HCT116 (cell line): ENCODE results near the gene RAB34.

Source experiments
- CTCF ChIP-seq, 3 experiments: fragments of 200-600 bp in 1 of 3; sonication (generic) in 1 of 3; IDR thresholded peaks in 2 of 3; conservative IDR thresholded peaks in 1 of 3; 2 replicates each; pipeline ENCODE4 v1.5.1; 2012 to 2017; ENCODE audit warnings: low read depth in 2 of 3, low read length in 2 of 3, antibody characterized with exemption in 1 of 3, borderline replicate concordance in 1 of 3, control low read depth in 1 of 3, mild to moderate bottlenecking in 1 of 3, mixed read lengths in 1 of 3, mixed run types in 1 of 3, moderate library complexity in 1 of 3; ENCODE audit not compliant: insufficient read depth in 1 of 3
- JUND ChIP-seq: IDR thresholded peaks from 2 replicates; pipeline ENCODE4 v1.6.1; 2012
- SP1 ChIP-seq: IDR thresholded peaks from 2 replicates; pipeline ENCODE4 v1.6.1; 2012; ENCODE audit warnings: low read depth
- TCF7L2 ChIP-seq: IDR thresholded peaks from 2 replicates; pipeline ENCODE4 v1.7.0; 2011; ENCODE audit warnings: borderline replicate concordance, inconsistent platforms; ENCODE audit not compliant: insufficient read depth, insufficient read length; ENCODE audit errors: extremely low read depth

- TF ChIP-seq CTCF (IDR thresholded peaks at IDR 0.05 in 2 of 3, conservative IDR thresholded peaks at IDR 0.05 in 1 of 3; ENCODE audit: borderline replicate concordance in 1 of 3, insufficient read depth in 1 of 3, low read depth in 2 of 3, low read length in 2 of 3) (no peak), SP1 (no peak), TCF7L2 (no peak), JUND (no peak)
Measured at GRCh38 chr17:28734712-28735241, 17.1 kb upstream of the RAB34 start.
